NCI-H128 (cell line): Measurements from ENCODE around the gene ARHGAP24.
"Not testable (repeated sequence)": the region's sequence is repeated elsewhere in the genome, so short reads cannot be mapped to it uniquely, and the experiment has no call there.

Source experiments
- DNase-seq: peaks from one replicate; lab custom pipeline; 2025; ENCODE audit not compliant: unreplicated experiment; lab: John Stamatoyannopoulos, UW

Gene ARHGAP24

GRCh38 chr4:85946821-85947220 is 471.9 kb downstream of the ARHGAP24 start:
- DNase-seq = no peak

- no peak for DNase-seq
Observed at GRCh38 chr4:85951099-85951498, 476.1 kb downstream of the ARHGAP24 start.

GRCh38 chr4:85952528-85952927 is 477.6 kb downstream of the ARHGAP24 start:
- DNase-seq = no peak

GRCh38 chr4:85952972-85953650 is 478.2 kb downstream of the ARHGAP24 start:
- no peak for DNase-seq

- no peak for DNase-seq
Observed at GRCh38 chr4:85953651-85954018, 478.7 kb downstream of the ARHGAP24 start.

GRCh38 chr4:85955620-85956292 is 480.8 kb downstream of the ARHGAP24 start:
- DNase-seq = no peak

- DNase-seq = no peak
Observed at GRCh38 chr4:85956293-85956945, 481.5 kb downstream of the ARHGAP24 start.

GRCh38 chr4:85961887-85962286 is 486.9 kb downstream of the ARHGAP24 start:
- DNase-seq = no peak

GRCh38 chr4:85963231-85963630 is 488.3 kb downstream of the ARHGAP24 start:
- DNase-seq = no peak

GRCh38 chr4:85964298-85964697 is 489.3 kb downstream of the ARHGAP24 start:
- DNase-seq = no peak

GRCh38 chr4:85965017-85965416 is 490.1 kb downstream of the ARHGAP24 start:
- not testable (repeated sequence) for DNase-seq

GRCh38 chr4:85965529-85965928 is 490.6 kb downstream of the ARHGAP24 start:
- no peak for DNase-seq

GRCh38 chr4:85966373-85966772 is 491.4 kb downstream of the ARHGAP24 start:
- DNase-seq = no peak

GRCh38 chr4:85967872-85968271 is 492.9 kb downstream of the ARHGAP24 start:
- DNase-seq = no peak

- peak; percentile 19 for DNase-seq
Observed at GRCh38 chr4:85968945-85969819, 494.2 kb downstream of the ARHGAP24 start.

- DNase-seq = no peak
Observed at GRCh38 chr4:85970535-85970934, 495.6 kb downstream of the ARHGAP24 start.

- DNase-seq = no peak
Observed at GRCh38 chr4:85979276-85979675, 504.3 kb downstream of the ARHGAP24 start.

- DNase-seq = no peak
Observed at GRCh38 chr4:85986266-85986665, 511.3 kb downstream of the ARHGAP24 start.

GRCh38 chr4:85993641-85994040 is 518.7 kb downstream of the ARHGAP24 start:
- DNase-seq = no peak

GRCh38 chr4:85994576-85994975 is 519.6 kb downstream of the ARHGAP24 start:
- no peak for DNase-seq

GRCh38 chr4:85995361-85995760 is 520.4 kb downstream of the ARHGAP24 start:
- DNase-seq = no peak
